ENCODE measurements around the gene GUSB. TPM values are rescaled to one million over a fixed set of nuclear protein-coding genes. Genes with fewer than 3 reads are reported as not detected.

Gene GUSB
- total and polyA plus RNA-seq, 2 experiments from 2014 or later, result 33.6 to 47.0 TPM

GRCh38 chr7:65967361-65968155 is 14.5 kb downstream of the GUSB start:
- Histone ChIP-seq H3K4me2 (no peak overlapping the region), H3K27ac (ENCODE audit: low read depth) (no peak overlapping the region), H4K20me1 (replicated peaks; ENCODE audit: insufficient read depth) (peaks cover 5% of the 10 kb centered on the region; the same call in 1 of the 2 replicates), H3K36me3 (ENCODE audit: insufficient read depth) (peaks cover 32% of the 10 kb centered on the region), H3K27me3 (ENCODE audit: insufficient read depth) (no peaks in the 10 kb centered on the region), H3K4me1 (ENCODE audit: insufficient read depth) (no peaks in the 10 kb centered on the region), H3K79me2 (replicated peaks; ENCODE audit: insufficient read depth) (no peaks in the 10 kb centered on the region), H3F3A (replicated peaks; ENCODE audit: low read depth) (no peaks in the 10 kb centered on the region), H2AFZ (no peak overlapping the region), H3K9me2 (ENCODE audit: insufficient read depth) (no peaks in the 10 kb centered on the region), H3K4me3 (no peak overlapping the region)
- TF ChIP-seq EZH2phosphoT487 (IDR thresholded peaks at IDR 0.05; ENCODE audit: unreplicated experiment) (no peak), EZH2 (IDR thresholded peaks at IDR 0.05; ENCODE audit: low read depth, unreplicated experiment) (no peak), CTCF (conservative IDR thresholded peaks at IDR 0.05; ENCODE audit: low read depth in 2 of 2) (no peak), JUNB (IDR thresholded peaks at IDR 0.05; ENCODE audit: unreplicated experiment) (no peak), POLR2AphosphoS5 (IDR thresholded peaks at IDR 0.05; ENCODE audit: low read depth) (no peak), NANOG (IDR thresholded peaks at IDR 0.05; ENCODE audit: borderline replicate concordance) (no peak), CREB1 (CRISPR knock-in tag; IDR thresholded peaks at IDR 0.05; ENCODE audit: low read depth) (no peak), ZNF331 (CRISPR knock-in tag; IDR thresholded peaks at IDR 0.05; ENCODE audit: low read depth) (no peak), ZNF114 (CRISPR knock-in tag; IDR thresholded peaks at IDR 0.05) (no peak), ZNF462 (CRISPR knock-in tag; IDR thresholded peaks at IDR 0.05) (no peak), STAT1 (IDR thresholded peaks at IDR 0.05; ENCODE audit: unreplicated experiment) (no peak), ETS1 (IDR thresholded peaks at IDR 0.05) (no peak)
- TF ChIP-seq, protein P1, sequence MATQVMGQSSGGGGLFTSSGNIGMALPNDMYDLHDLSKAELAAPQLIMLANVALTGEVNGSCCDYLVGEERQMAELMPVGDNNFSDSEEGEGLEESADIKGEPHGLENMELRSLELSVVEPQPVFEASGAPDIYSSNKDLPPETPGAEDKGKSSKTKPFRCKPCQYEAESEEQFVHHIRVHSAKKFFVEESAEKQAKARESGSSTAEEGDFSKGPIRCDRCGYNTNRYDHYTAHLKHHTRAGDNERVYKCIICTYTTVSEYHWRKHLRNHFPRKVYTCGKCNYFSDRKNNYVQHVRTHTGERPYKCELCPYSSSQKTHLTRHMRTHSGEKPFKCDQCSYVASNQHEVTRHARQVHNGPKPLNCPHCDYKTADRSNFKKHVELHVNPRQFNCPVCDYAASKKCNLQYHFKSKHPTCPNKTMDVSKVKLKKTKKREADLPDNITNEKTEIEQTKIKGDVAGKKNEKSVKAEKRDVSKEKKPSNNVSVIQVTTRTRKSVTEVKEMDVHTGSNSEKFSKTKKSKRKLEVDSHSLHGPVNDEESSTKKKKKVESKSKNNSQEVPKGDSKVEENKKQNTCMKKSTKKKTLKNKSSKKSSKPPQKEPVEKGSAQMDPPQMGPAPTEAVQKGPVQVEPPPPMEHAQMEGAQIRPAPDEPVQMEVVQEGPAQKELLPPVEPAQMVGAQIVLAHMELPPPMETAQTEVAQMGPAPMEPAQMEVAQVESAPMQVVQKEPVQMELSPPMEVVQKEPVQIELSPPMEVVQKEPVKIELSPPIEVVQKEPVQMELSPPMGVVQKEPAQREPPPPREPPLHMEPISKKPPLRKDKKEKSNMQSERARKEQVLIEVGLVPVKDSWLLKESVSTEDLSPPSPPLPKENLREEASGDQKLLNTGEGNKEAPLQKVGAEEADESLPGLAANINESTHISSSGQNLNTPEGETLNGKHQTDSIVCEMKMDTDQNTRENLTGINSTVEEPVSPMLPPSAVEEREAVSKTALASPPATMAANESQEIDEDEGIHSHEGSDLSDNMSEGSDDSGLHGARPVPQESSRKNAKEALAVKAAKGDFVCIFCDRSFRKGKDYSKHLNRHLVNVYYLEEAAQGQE (IDR thresholded peaks at IDR 0.05; ENCODE audit: unreplicated experiment), result no peak
- DNase-seq (ENCODE audit: low spot score) (no peak), ATAC-seq (no peak)
- Mint-ChIP-seq H3K27me3 (ENCODE audit: insufficient read depth, low read depth, poor library complexity) (peaks cover 13% of the 10 kb centered on the region), H3K4me3 (no peak overlapping the region), H3K9me3 (no peaks in the 10 kb centered on the region; the same call in 2 of the 3 replicates), H3K36me3 (ENCODE audit: low read depth) (peaks cover 90% of the 10 kb centered on the region), H3K4me1 (no peaks in the 10 kb centered on the region), H3K27ac (peak overlapping the region; percentile 71; the same call in 1 of the 2 replicates)

Data from GM23338 (cell line).